HL-60 (cell line): ENCODE measurements around the gene BTBD16.

Experiments used
- CTCF ChIP-seq: IDR thresholded peaks from one replicate; pipeline ENCODE4 v1.5.1; 2011; ENCODE audit warnings: low read length, control low read depth, inconsistent platforms; ENCODE audit not compliant: insufficient read depth
- GABPA ChIP-seq: IDR thresholded peaks from 2 replicates; pipeline ENCODE4 v1.6.1; 2012; ENCODE audit warnings: low read depth
- POLR2AphosphoS5 ChIP-seq: IDR thresholded peaks from 2 replicates; pipeline ENCODE4 v1.6.1; 2012; ENCODE audit warnings: low read depth
- TF ChIP-seq, protein P1 (sequence below): IDR thresholded peaks from 2 replicates; pipeline ENCODE4 v1.6.1; 2012; ENCODE audit warnings: low read depth; ENCODE audit not compliant: insufficient replicate concordance

DNA sequence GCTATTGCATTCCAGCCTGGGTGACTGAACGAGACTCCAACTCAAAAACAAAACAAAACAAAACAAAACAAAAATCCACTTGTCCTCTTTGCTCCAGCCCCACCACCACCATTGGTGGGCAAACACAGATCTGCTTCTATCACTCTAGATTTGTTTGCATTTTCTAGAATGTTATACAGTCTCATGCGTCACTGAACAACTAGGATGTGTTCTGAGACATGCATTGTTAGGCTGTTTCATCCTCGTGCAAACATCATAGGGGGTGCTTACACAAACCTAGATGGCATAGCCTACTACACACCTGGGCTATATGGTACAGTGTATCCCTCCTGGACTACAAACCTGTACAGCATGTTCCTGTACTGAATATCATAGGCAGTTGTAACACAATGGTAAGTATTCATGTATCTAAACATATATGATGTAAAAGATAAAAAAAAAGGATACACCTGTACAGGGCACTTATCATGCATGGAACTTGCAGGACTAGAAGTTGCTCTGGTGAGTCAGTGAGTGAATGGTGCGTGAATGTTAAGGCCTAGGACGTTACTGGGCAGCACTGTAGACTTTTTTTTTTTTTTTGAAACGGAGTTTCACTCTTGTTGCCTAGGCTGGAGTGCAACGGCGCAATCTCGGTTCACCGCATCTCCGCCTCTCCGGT is 45.3 kb downstream of the BTBD16 start:
- no peak for TF ChIP-seq CTCF
- no peak for TF ChIP-seq GABPA
- TF ChIP-seq, protein P1, sequence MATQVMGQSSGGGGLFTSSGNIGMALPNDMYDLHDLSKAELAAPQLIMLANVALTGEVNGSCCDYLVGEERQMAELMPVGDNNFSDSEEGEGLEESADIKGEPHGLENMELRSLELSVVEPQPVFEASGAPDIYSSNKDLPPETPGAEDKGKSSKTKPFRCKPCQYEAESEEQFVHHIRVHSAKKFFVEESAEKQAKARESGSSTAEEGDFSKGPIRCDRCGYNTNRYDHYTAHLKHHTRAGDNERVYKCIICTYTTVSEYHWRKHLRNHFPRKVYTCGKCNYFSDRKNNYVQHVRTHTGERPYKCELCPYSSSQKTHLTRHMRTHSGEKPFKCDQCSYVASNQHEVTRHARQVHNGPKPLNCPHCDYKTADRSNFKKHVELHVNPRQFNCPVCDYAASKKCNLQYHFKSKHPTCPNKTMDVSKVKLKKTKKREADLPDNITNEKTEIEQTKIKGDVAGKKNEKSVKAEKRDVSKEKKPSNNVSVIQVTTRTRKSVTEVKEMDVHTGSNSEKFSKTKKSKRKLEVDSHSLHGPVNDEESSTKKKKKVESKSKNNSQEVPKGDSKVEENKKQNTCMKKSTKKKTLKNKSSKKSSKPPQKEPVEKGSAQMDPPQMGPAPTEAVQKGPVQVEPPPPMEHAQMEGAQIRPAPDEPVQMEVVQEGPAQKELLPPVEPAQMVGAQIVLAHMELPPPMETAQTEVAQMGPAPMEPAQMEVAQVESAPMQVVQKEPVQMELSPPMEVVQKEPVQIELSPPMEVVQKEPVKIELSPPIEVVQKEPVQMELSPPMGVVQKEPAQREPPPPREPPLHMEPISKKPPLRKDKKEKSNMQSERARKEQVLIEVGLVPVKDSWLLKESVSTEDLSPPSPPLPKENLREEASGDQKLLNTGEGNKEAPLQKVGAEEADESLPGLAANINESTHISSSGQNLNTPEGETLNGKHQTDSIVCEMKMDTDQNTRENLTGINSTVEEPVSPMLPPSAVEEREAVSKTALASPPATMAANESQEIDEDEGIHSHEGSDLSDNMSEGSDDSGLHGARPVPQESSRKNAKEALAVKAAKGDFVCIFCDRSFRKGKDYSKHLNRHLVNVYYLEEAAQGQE: no peak
- TF ChIP-seq POLR2AphosphoS5: no peak
